IMR-90 (cell line): ENCODE data around the gene CIAO2B.

Source experiments
- CTCF ChIP-seq: conservative IDR thresholded peaks from 2 replicates; pipeline ENCODE4 v1.5.1; 2012; ENCODE audit warnings: mild to moderate bottlenecking, low read depth, low read length, improper control_type of control experiment
- MXI1 ChIP-seq: IDR thresholded peaks from 2 replicates; pipeline ENCODE4 v1.6.1; 2012; ENCODE audit warnings: low read depth, mild to moderate bottlenecking, low read length, moderate library complexity, borderline replicate concordance
- POLR2A ChIP-seq: IDR thresholded peaks from 2 replicates; pipeline ENCODE4 v1.6.1; 2012; ENCODE audit warnings: mild to moderate bottlenecking, low read depth, low read length
- RAD21 ChIP-seq: IDR thresholded peaks from 2 replicates; pipeline ENCODE4 v1.6.1; 2012; ENCODE audit warnings: low read length, improper control_type of control experiment
- RCOR1 ChIP-seq: IDR thresholded peaks from 2 replicates; pipeline ENCODE4 v1.6.1; 2012; ENCODE audit warnings: mild to moderate bottlenecking, low read length, improper control_type of control experiment; ENCODE audit not compliant: insufficient replicate concordance
- RFX5 ChIP-seq: IDR thresholded peaks from 2 replicates; pipeline ENCODE4 v1.8.0; 2012; ENCODE audit warnings: low read depth, mild to moderate bottlenecking, low read length, moderate library complexity
- SMC3 ChIP-seq: fragments of 150-350 bp; IDR thresholded peaks from 2 replicates; pipeline ENCODE4 v1.6.1; 2016; ENCODE audit warnings: low read depth, mild to moderate bottlenecking, antibody characterized with exemption, low read length, moderate library complexity
- USF2 ChIP-seq: fragments of 150-350 bp; IDR thresholded peaks from 2 replicates; pipeline ENCODE4 v1.6.1; 2017; ENCODE audit warnings: mild to moderate bottlenecking, antibody characterized with exemption, low read length, low read depth

GRCh38 chr16:66917741-66918140, 16.5 kb downstream of the CIAO2B start:
- TF ChIP-seq POLR2A (no peak), MXI1 (no peak), CTCF (no peak), RAD21 (no peak), RFX5 (no peak), USF2 (no peak), RCOR1 (no peak), SMC3 (no peak)
